ENCODE results near the gene UGT1A5. TPM values are rescaled to one million over a fixed set of nuclear protein-coding genes. Genes with fewer than 3 reads are reported as not detected.

Gene UGT1A5
- total and polyA plus RNA-seq, 2 of the 8 experiments (the other 6 are each of a cell fraction or from before 2014, with no cell fraction given): not detected

DNA sequence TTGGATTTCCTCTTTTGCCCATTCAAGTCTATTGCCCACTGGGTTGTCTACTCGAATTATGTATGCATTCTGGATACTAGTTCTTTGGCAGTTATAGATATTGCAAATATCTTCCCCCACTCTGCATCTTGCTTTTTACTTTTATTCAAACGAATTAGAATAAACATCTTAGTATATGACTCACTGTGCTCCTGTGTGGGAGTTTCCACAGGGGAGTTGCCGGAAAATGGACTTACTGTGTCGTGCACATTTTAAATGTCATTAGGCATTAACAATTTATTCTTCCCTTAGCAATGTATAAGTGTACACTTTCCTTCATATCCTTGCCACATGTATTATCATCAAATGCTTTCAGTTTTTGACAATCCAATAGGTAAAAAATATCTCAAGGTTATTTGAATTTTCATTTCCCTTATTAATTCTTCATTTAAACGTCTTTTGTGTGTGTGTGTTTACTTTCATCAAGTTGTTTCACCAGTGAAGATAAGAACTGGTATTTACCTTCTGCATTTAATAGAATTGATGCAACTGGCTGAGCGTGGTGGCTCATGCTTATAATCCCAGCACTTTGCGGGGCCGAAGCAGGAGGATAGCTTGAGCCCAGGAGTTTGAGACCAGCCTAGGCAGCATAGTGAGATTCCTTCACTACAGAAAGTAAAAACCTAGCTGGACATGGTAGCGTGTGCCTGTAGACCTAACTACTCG lies 4.6 kb upstream of the UGT1A5 start:
- no peak overlapping the region for H4K5ac ChIP-seq (ENCODE audit: insufficient read length, low read depth, low read length)
- no peak overlapping the region for H3K4me3 ChIP-seq (ENCODE audit: extremely low read depth in 1 of 4, insufficient read depth in 2 of 4, low read depth in 3 of 4, low read length in 4 of 4)
- no peak overlapping the region for H3K4me2 ChIP-seq (ENCODE audit: insufficient read depth in 1 of 2, low read depth in 2 of 2, low read length in 2 of 2)
- no peak overlapping the region for H3K23ac ChIP-seq (ENCODE audit: insufficient read length)
- DNase-seq (ENCODE audit: low read depth in 1 of 2, low spot score in 2 of 2) (no peak), FAIRE-seq (no peak)
- CTCF ChIA-PET (ENCODE audit: partially characterized antibody): interaction anchor here (0.6 kb wide), 1 partner anchor 11 kb away, joined by 5 read pairs; no protein-coding TSS in a partner anchor
- H3K36me3 ChIP-seq (ENCODE audit: control insufficient read depth in 2 of 4, insufficient read depth in 4 of 4, low read length in 3 of 4): no peaks in the 10 kb centered on the region
- peaks cover 0 to 1% (median 0%) of the 10 kb centered on the region in 4 experiments; a peak in 1 of 7 replicates for H3K27me3 ChIP-seq (replicated peaks in 1 of 4; ENCODE audit: control insufficient read depth in 3 of 4, extremely low read depth in 1 of 4, insufficient read depth in 3 of 4, low read length in 3 of 4)
- no peak overlapping the region for H4K8ac ChIP-seq (ENCODE audit: extremely low read depth, insufficient read depth, low read length)
- H2AK5ac ChIP-seq (ENCODE audit: low read depth, low read length): no peak overlapping the region
- no peak overlapping the region for H3K4ac ChIP-seq (replicated peaks; ENCODE audit: insufficient read length, low read depth, low read length)
- H3K4me1 ChIP-seq (replicated peaks in 1 of 4; ENCODE audit: control insufficient read depth in 3 of 4, insufficient read depth in 4 of 4, low read length in 3 of 4): no peaks in the 10 kb centered on the region
- H2BK15ac ChIP-seq (ENCODE audit: low read length): no peak overlapping the region
- H3K18ac ChIP-seq (ENCODE audit: extremely low read depth, low read length): no peak overlapping the region
- H2BK120ac ChIP-seq (replicated peaks; ENCODE audit: low read depth, low read length): no peak overlapping the region
- H3K9me3 ChIP-seq (ENCODE audit: insufficient read depth in 2 of 2, low read depth in 1 of 2, low read length in 1 of 2): no peaks in the 10 kb centered on the region
- no peak overlapping the region for H3K56ac ChIP-seq (replicated peaks; ENCODE audit: insufficient read length, low read depth, low read length)
- H2BK5ac ChIP-seq (ENCODE audit: low read depth, low read length): no peak overlapping the region
- no peak overlapping the region for H2BK12ac ChIP-seq (ENCODE audit: low read depth, low read length)
- H3K9ac ChIP-seq (replicated peaks in 1 of 4; ENCODE audit: extremely low read depth in 1 of 4, low read depth in 3 of 4, low read length in 3 of 4): no peak overlapping the region
- H3K79me2 ChIP-seq (ENCODE audit: control insufficient read depth in 1 of 2, insufficient read depth in 2 of 2, low read length in 2 of 2): no peaks in the 10 kb centered on the region
- H3K79me1 ChIP-seq (ENCODE audit: low read depth, low read length): no peaks in the 10 kb centered on the region
- H3K27ac ChIP-seq (ENCODE audit: low read depth, low read length): no peak overlapping the region
- H2BK20ac ChIP-seq (ENCODE audit: low read length): no peak overlapping the region
- no peak for TF ChIP-seq PHF8 (conservative IDR thresholded peaks at IDR 0.05; ENCODE audit: low read depth, low read length)
- TF ChIP-seq SUZ12 (IDR thresholded peaks at IDR 0.05; ENCODE audit: low read length): no peak
- no peak overlapping the region for H2AFZ ChIP-seq (ENCODE audit: low read length)
- WGBS, 2 experiments (ENCODE audit: extremely low coverage in 1 of 2, insufficient coverage in 1 of 2, insufficient read length in 1 of 2, insufficient replicate concordance in 2 of 2, low coverage in 1 of 2, low lambda C conversion rate in 2 of 2, missing lambda C conversion rate in 1 of 2): 93% methylated on average over 10 of the region's 10 CpGs; no CpG with 5 or more reads in 1 of the 2 experiments
- no peaks in the 10 kb centered on the region for H4K20me1 ChIP-seq (replicated peaks in 1 of 2; ENCODE audit: control insufficient read depth in 1 of 2, insufficient read depth in 2 of 2, low read length in 2 of 2)
- POLR2A ChIA-PET (ENCODE audit: partially characterized antibody): interaction anchor here (0.7 kb wide), 1 partner anchor 780 kb away, joined by 3 read pairs; no protein-coding TSS in a partner anchor
- no peaks in the 10 kb centered on the region for H3K23me2 ChIP-seq (ENCODE audit: low read depth, low read length)
- no peak overlapping the region for H3K14ac ChIP-seq (ENCODE audit: insufficient read length)
- H4K91ac ChIP-seq (replicated peaks; ENCODE audit: insufficient read length, low read length): no peak overlapping the region

All from H1 (cell line).